Pulmonary artery endothelial cell (primary cell): Measurements from ENCODE around the gene SIGMAR1. TPM values are rescaled to one million over a fixed set of nuclear protein-coding genes. Genes with fewer than 3 reads are reported as not detected.
"Not testable (repeated sequence)": the region's sequence is repeated elsewhere in the genome, so short reads cannot be mapped to it uniquely, and the experiment has no call there.

Experiments
- DNase-seq: peaks from one replicate; pipeline ENCODE4 v3.0.0-alpha.2; 2011; ENCODE audit warnings: low read depth, low spot score
- total RNA-seq: library from RNA; depleted of rRNA; stranded (reverse); fragments of >200 nt; gene quantifications from 2 replicates; pipeline ENCODE4 v1.2.3, GENCODE V29; 2014

Gene SIGMAR1
- total RNA-seq, 1 donor from 2014 or later, result 59.9 TPM

DNA sequence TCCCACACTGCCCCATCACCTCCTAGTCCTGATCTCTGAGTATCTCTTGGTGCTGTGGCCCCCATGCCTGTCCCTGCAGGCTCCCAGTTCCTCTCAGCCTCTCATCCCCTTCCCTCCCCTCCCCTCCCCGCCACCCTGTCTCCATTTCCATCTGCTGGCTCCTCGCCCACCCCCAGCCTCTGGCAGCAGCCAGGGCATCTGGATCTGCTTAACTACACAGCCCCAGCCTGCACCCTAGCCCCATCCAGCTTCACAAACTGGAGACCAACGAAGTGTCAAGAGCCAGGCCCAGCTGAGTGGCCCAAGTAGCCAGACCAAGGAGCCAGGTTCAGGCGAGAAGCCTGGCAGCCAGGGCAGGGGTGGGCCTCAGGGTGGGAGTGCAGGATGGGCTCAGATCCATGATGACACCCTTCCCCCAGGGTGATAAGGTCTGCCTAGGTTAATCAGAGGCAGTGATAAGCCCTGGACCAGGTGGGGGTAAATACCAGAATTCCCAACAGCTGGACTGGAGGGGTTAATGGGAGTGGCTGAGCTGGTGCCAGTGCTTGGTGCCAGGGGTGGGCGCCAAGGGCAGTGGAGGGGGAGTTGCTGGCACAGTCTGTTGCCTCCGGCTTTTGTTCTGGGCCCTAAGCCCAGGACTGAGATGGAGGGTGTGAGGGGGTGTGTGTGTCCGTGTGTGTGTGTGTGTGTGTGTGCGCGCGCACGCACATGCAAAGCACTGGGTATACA, 16.9 kb upstream of the SIGMAR1 start:
- DNase-seq, result no peak

DNA sequence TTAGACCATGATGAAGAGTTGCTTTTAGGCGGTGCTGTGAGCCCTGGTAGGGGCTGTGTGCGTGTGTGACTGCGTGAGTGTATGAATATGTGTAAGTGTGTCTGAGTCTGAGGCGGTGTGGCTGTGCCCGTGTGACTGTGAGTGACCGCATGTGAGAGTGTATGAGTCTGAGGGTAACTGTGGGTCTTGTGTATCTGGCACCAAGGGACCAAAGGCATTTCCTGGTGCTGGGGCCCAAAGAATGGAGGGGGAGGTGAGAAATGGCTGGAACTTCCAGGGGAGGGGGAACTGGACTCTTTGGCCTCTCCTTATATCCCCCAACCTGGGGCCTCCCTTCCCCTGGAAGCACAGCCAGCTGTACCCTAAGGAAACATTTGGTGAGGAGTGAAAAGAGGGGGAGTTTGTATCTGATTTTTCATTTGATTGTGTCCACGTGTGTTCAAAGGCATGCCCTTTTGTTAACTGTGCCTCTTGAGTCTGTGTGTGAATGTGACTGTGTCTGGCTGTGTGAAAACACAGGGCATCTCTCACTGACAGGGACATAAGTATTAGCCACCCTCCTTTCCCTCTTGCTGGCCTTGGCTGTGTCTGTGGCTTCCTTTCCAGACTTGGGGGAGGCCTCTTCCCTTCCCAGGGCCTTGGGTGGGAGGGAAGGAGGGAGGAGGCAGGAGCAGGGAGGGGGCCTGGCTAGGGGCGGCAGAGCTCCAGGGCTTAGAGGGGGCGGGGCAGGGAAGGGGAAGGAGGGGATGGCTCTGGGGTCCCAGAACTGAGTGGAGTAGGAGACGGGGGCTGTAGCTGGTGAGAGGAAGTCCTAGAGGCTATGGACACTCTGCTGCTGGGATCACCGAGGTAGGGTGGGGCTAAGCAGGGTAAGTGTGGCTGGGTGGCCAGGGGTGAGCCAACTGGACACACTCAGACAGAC, 15.8 kb upstream of the SIGMAR1 start:
- DNase-seq, result no peak

DNA sequence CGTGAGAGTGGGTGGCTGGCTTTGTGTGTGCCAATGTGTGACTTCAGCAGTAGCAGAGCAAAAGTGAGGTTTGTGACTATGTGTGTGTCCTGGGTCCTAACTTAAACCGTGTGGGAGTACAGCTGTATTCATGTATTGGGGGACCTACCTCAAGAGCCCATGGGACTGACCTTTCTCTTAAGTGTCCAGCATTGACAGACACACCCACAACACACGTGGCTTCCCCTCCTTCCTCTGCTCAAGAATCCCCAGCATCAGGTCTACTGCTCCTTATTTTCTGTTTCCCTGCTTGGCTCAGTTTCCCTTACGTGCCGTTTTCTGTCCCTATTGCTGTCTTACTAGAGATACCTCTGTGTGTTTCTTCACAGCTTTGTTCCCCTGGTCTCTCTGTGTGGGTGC, 15.0 kb upstream of the SIGMAR1 start:
- DNase-seq, result no peak

DNA sequence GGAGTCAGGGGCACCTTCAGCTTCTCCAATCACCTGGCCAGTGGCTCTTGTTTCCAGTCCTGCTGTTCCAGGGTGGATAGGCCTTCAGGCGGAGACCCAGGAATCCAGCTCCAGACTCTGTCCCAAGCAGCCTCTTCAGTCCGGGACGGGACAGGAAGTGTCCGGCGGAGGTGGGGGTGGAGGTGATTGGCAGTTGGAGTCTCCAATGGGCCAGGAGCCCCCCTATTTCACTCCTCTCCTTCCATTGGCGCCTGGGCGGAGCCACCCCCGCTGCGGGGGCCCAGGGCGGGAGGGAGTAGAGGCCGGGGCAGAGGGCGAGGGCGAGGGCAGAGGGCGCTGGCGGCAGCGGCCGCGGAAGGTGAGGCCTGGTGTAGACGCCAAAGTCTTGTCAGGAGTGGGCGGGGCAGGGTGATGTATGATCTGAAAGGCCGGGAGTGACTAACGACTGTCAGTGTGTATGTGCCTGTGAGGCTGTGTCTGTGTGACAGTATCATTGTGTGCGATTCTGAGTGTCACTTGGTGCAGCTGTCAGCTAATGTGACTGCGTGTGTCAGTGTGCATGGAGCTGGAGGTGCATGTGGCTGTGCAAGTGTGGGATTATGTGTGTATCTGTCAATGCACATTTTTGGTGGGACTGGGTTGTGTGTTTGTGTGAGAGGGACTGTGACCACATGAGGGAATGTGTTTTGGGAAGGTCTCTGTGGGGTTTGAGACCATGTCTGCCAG, 14.5 kb upstream of the SIGMAR1 start, which contains the start of gene IL11RA:
Gene IL11RA, plus strand, starts transcription at position 310 of the 726 bp plus-strand sequence. CDS start 3,033 bp downstream, outside the sequence.
- DNase-seq, result peak; percentile 37

DNA sequence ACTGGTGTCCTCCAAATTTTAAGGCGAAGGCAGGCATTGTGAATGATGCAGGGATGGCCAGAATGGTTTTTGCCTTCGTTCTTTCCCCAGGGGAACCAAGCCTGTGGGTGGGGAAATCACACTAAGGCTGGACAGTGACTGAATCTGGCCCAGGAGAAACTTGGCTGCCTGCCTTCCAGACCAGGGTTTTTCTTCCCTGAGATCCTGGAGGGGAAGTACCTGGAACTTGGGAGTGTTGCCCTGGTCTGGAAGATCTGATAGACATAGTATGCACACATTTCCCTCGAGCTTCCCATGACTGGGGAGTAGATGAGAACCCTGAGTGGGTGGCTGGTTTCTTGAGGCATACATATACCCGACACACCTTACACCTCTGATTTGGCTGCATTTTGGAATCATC, 13.7 kb upstream of the SIGMAR1 start:
- no peak for DNase-seq

DNA sequence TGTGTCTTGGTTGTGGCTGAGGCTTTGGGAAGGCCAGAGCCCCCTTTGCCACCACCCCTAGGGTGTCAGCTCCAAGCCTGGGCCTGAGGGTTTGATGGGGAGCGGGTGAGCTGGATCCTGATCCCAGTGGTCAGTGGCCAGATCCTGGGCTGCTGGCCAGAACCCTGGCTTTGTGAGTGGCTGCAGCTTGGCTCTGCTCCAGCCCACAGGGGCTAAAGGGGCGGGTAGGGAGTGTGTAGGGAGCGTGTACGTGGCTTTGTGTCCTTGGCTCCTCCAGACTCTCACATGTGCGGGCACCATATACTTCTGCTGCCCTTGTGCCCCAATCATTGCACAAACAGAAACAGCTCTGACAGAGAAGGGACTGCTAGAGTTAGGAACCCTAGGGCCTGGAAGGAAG, 13.2 kb upstream of the SIGMAR1 start:
- DNase-seq, result no peak

DNA sequence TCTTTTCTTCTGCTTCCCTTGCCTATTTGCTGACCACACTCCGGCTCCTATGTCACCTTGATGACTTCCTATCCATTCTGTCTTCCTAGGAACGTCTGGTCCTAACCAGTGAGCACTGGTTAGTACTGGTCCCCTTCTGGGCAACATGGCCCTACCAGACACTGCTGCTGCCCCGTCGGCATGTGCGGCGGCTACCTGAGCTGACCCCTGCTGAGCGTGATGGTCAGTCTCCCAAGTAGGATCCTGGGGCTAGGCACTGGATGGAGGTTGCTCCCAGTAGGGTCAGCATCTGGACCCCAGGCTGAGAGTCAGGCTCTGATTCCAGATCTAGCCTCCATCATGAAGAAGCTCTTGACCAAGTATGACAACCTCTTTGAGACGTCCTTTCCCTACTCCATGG, 11.1 kb upstream of the SIGMAR1 start:
- DNase-seq, result no peak

DNA sequence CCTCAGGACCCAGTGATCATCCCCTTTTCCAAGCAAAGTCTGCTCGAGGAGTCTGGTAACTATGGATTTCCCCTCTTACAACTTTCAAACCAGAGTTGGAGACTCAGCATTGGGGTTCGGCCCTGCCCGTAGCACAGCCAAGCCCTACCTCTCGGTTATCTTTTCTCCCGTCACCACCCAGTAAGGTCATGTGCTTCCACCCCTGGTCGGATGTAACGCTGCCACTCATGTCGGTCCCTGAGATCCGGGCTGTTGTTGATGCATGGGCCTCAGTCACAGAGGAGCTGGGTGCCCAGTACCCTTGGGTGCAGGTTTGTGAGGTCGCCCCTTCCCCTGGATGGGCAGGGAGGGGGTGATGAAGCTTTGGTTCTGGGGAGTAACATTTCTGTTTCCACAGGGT, 10.1 kb upstream of the SIGMAR1 start:
- no peak for DNase-seq

DNA sequence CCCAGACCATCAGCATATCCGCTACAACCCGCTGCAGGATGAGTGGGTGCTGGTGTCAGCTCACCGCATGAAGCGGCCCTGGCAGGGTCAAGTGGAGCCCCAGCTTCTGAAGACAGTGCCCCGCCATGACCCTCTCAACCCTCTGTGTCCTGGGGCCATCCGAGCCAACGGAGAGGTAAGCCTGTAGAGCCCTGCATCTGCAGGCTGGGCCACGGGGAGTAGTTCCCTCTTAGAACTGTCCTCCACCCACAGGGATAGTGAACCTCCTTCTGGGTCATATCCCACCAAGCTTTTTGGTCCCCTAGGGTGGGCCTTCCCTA, 9.5 kb upstream of the SIGMAR1 start:
- no peak for DNase-seq

DNA sequence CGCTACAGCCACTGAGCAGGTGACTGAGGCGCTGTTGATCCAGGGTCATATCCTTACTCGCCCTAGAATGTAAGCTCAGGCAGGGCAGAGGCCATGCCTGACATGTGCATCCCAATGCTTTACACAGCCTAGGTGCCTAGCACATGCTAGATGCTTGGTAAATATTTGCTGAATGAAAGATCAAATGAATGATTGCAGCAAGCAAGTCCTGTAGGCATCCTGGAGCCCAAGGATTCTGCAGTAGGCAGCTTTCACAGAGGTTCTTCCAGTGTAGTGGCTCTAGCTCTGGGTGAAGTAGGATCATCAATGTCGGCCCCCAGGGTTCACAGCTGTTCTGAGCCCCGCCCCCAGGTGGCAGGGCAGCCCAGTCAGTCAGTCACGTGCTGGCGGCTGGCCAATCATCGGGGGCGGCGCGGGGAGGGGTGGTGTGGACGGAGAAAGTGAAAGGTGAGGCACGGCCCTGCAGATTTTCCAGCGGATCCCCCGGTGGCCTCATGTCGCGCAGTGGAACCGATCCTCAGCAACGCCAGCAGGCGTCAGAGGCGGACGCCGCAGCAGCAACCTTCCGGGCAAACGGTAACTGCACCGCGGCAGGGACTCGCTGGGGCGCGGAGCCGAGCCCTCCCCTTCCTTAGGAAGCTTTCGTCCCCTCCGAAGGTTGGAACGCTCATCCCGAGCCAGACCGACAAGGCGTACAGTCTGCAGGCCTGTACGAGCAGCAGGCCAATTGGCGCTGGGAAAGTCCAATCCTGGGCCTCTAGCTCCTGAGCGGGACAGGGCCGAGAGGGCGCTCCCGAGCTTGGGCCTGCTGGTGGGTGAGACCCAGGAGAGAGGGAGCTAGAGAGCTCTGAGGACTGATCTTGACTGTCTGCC, 8.9 kb upstream of the SIGMAR1 start, which contains the start of gene GALT:
Gene GALT, plus strand, starts transcription at position 465 of the 873 bp plus-strand sequence. Its CDS starts 30 bp downstream, at position 495.
- DNase-seq, result peak; percentile 46

DNA sequence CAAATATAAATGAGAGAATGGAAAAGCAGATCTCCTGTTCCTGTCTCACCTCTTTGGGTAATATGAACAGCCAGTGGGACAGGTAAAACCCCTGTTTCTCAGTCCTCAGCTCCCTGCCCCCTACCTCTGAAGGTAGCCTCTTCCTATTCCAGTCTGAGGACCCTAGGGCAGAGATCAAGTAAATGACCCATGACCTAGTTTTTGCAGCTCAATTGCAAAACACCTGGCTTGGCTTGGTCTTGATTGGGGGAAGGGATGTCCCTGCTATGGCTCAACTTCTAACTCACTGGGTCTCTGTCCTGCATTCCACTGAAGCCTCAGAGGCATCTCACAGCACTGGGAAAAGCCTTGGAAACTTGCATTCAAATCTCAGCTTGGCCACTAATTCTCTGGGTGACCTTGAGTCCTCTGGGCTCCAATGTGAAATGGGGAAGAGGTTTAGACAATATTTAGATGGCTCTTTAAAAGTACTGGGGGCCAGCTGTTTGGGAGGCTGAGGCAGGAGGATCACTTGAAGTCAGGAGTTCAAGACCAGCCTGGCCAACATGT, 7.3 kb upstream of the SIGMAR1 start:
- DNase-seq, result no peak

DNA sequence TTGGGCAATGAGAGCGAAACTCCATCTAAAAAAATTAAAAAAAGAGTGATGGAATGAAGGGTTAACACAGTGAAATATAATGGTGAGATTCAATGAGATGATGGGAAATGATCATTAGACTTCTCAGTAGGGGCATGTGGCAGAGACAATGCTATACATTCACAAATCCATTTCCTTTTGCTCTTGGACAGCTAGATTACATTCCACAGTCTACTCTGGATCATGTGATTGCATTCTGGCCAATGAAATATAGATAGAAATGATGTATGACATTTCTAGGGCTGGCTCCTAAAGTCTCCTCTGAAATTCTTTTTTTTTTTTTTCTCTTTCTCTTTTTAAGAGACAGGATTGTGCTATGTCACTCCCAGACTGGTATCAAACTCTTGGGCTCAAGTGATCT, 5.1 kb upstream of the SIGMAR1 start:
- DNase-seq, result no peak

DNA sequence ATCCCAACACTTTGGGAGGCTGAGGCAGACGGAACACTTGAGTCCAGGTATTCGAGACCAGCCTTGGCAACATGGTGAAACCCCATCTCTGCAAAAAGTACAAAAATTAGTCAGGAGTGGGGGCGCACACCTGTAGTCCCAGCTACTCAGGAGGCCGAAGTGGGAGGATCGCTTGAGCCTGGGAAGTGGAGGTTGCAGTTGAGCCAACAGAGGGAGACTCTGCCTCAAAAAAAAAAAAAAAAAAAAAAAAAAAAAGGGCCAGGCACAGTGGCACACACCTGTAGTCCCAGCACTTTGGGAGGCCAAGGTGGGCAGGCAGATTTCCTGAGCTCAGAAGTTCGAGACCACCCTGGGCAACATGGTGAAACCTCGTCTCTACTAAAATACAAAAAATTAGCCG, 1.7 kb upstream of the SIGMAR1 start:
- not testable (repeated sequence) for DNase-seq

DNA sequence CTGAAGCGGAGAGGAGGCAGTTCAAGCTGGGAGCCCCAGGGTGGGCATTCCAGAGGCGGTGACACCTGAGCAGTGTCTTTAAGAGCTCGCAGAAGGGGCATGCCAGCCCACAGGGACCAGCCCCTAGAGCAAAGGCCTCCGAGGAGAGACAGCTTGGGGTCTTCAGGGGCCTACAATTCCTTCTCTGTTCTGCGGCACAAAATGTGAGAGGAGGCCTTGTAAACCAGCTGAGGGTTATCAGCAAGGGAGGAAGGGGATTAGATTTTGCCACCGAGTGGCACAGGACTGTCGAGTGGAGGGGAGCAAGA, 505 bp upstream of the SIGMAR1 start:
- no peak for DNase-seq

DNA sequence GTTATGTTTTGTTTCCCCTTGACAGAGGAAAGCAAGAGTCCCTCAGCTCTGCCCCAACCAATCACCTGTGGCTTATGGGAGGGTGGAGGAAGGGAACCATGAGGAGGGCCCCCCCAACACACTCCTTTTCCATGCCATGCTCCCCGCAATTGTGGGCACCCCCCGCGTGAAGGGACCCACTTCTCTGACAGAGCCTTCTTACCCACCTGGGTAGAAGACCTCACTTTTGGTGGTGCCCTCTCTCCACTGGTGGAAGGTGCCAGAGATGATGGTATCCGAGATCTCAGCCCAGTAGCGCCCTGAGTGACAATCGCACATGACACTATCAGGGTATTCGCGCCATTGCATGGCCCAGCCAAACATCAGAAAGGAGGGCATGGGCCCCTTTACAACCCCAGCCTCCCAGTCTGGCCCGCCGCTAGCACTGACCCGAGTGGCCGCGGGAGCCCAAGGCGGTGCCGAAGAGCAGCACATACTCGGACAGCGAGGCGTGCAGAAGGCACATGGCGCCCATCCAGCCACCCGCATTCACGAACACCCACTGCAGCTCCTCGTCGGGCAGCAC, 714 bp downstream of the SIGMAR1 start:
- no peak for DNase-seq

DNA sequence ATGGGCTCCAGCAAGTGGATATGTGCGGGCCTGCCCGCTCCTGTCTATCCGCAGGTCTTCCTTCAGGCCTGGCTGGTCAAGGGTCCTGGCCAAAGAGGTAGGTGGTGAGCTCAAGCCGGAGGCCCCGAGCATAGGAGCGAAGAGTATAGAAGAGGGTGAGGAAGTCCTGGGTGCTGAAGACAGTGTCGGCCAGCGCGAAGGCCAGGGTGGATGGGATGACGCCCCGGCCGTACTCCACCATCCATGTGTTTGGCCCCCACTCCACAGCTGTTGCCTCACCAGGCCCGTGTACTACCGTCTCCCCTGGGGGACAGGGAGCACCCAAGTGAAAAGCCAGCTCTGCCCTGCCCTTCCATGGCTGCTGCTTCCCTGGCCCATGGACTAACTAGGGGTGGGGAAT, 2.0 kb downstream of the SIGMAR1 start:
- no peak for DNase-seq

DNA sequence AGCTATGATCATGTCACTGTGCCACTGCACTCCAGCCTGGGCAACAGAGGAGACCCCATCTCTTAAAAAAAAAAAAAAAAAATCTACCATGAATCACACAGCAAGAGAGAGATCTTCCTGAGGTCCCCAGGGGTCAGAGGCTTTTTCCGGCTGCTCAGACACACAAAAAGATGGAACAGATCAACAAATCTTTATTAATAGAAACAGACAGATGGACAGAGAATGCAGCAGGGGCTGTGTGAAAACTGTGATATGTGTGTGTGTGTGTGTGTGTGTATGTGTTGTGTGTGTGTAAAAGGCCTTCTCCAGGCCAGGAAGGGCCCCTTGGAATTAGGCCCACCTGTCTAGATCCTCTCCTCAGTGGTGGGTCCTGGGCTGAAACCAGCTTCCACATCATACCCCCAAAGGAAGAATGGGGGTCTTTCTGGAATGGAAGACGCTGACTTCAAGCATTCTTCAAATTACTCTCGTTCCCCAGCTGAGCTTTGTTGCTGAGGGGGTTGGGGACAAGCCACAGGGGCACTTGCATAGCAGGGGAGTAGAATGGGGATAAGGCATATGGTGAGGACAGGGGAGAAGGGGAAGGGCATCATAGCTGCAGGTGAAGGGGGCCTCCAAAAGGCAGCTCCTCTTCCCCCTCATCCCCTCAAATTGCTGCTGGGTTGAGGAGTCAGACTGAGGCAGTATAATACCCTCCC, 2.9 kb downstream of the SIGMAR1 start:
- DNase-seq, result no peak

DNA sequence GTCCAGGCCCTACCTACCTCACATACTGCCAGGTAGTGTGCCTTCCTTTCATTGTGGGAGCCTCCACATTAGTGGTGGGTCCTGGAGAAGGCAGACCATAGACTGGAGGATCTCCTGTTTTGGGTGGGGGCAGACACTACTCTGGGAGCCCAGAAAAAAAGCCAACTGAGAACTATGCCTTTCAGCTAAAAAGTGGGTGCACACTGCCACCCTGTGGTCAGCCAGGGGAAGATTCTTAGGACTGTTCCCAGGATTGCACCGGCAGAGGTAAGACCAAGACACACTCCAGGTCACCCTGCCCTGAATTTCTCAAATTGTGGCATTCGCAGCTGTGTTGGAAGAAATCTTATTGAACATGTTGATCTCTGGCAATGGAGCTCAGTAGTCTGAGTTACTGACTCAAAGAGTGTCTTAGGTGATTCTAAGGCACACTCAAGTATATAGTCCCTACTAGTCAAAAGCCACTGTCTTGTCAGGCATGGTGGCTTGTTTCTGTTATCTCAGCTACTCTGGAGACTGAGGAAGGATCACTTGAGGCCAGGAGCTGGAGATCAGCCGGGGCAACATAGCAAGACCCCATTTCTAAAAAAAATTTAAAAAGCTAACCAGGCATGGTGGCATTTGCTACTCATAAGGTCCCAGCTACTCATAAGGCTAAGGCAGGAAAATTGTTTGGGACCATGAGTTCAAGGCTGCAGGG, 3.6 kb downstream of the SIGMAR1 start:
- DNase-seq, result peak; percentile 29

DNA sequence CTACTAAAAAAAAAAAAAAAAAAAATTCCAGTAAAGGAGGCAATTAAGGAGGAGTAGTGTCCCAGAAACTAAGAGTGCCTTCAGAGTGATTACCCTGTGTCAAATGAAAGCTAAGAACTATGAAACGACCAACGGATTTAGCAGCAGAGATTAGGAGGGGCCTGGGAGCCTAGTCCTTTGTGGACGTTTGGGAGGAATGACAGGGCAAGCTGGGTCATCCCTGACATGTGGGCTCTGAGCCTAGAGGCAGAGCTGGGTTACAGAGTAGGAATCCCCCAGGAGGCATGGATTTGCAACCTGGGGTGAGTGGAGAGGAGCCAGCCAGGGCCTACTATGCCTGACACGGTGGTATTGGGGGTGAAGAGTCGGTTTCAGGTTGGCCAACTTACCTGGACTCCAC, 4.4 kb downstream of the SIGMAR1 start:
- DNase-seq, result no peak
